CD4-positive, alpha-beta T cell (primary cell): ENCODE results near the gene GFER. TPM values are rescaled to one million over a fixed set of nuclear protein-coding genes. Genes with fewer than 3 reads are reported as not detected.

Experiments used
- ATAC-seq: fragments of 200-7000 bp; cut with Tn5 transposase; one replicate; pipeline ENCODE4 v1.10.0; 2022; ENCODE audit warnings: mild to moderate bottlenecking; ENCODE audit not compliant: poor library complexity
- CTCF ChIA-PET: fragments of 350-600 bp; sonication (Branson Sonifier 250); formaldehyde crosslinking; loops from one replicate; lab custom pipeline; 2021; ENCODE audit warnings: antibody characterized with exemption, inconsistent platforms; lab: Charles Lee
- POLR2A ChIA-PET: fragments of 350-600 bp; sonication (Branson Sonifier 250); formaldehyde crosslinking; loops from one replicate; lab custom pipeline; 2021; ENCODE audit warnings: antibody characterized with exemption, inconsistent platforms; lab: Charles Lee
- DNase-seq, 14 experiments: peaks; one replicate each; pipeline ENCODE4 v3.0.0-alpha.2; 2013 to 2020; ENCODE audit warnings: mixed read lengths in 2 of 14
- H3K27ac ChIP-seq, 2 donors: one replicate each; pipeline versions ENCODE4 v1.5.1 to v1.7.0; 2013; ENCODE audit warnings: low read length in 2 of 2, low read depth in 1 of 2, mild to moderate bottlenecking in 1 of 2
- H3K27me3 ChIP-seq, 2 experiments: 1 replicate in 1 of 2; 2 replicates in 1 of 2; pipeline versions ENCODE4 v1.6.1 to v1.7.0; 2013; ENCODE audit warnings: low read length in 2 of 2, control low read depth in 1 of 2, mild to moderate bottlenecking in 1 of 2, moderate library complexity in 1 of 2; ENCODE audit not compliant: insufficient read depth in 2 of 2, control insufficient read depth in 1 of 2
- H3K36me3 ChIP-seq: one replicate; pipeline ENCODE4 v1.6.1; 2013; ENCODE audit warnings: low read length, control low read depth; ENCODE audit not compliant: insufficient read depth
- H3K4me1 ChIP-seq: one replicate; pipeline ENCODE4 v1.6.1; 2013; ENCODE audit warnings: low read length, control low read depth; ENCODE audit not compliant: insufficient read depth
- H3K4me3 ChIP-seq: one replicate; pipeline ENCODE4 v1.5.1; 2013; ENCODE audit warnings: mild to moderate bottlenecking, low read length, moderate library complexity
- H3K9me3 ChIP-seq, 2 experiments: 1 replicate in 1 of 2; 2 replicates in 1 of 2; pipeline versions ENCODE4 v1.6.1 to v1.7.0; 2013; ENCODE audit warnings: low read length in 2 of 2, mild to moderate bottlenecking in 2 of 2, control low read depth in 1 of 2, moderate library complexity in 1 of 2; ENCODE audit not compliant: control insufficient read depth in 1 of 2, insufficient read depth in 1 of 2
- H3K27ac Mint-ChIP-seq: one replicate; pipeline ENCODE4 v1.8.0; 2020; ENCODE audit warnings: mixed read lengths
- H3K27me3 Mint-ChIP-seq: one replicate; pipeline ENCODE4 v1.8.0; 2021; ENCODE audit warnings: mixed read lengths
- H3K36me3 Mint-ChIP-seq: one replicate; pipeline ENCODE4 v1.8.0; 2021; ENCODE audit warnings: low read depth, mixed read lengths
- H3K4me1 Mint-ChIP-seq: one replicate; pipeline ENCODE4 v1.8.0; 2021; ENCODE audit warnings: low read depth, mixed read lengths
- H3K4me3 Mint-ChIP-seq: one replicate; pipeline ENCODE4 v1.8.0; 2020; ENCODE audit warnings: mild to moderate bottlenecking, mixed read lengths
- H3K9me3 Mint-ChIP-seq: one replicate; pipeline ENCODE4 v1.8.0; 2020; ENCODE audit warnings: mixed read lengths
- CTCF ChIP-seq: fragments of 200-600 bp; IDR thresholded peaks from one replicate; pipeline ENCODE4 v1.8.0; 2022; ENCODE audit warnings: antibody characterized with exemption, mild to moderate bottlenecking
- intact Hi-C, 2 experiments: fragments of 100-400 bp; cut with DNase I in 1 of 2; cut with micrococcal nuclease in 1 of 2; formaldehyde crosslinking; loops; one replicate each; pipeline versions ENCODE4 v1.15.1 to v1.9.0; 2023 to 2025; cut with DNase I, micrococcal nuclease
- polyA plus RNA-seq, 2 donors: library from polyadenylated mRNA; unstranded; fragments of 120-200 nt; gene quantifications; one replicate each; pipeline ENCODE4 v1.2.1, GENCODE V29; 2013
- total RNA-seq, 174 experiments: library from RNA in 2 of 174; stranded (reverse) in 2 of 174; gene quantifications; one replicate each; pipeline ENCODE4 v1.2.3 and lab custom pipeline; 2021 to 2026

The GFER gene
- 10 to 100 TPM; 14.5 TPM for total RNA-seq
- 22.9 TPM for polyA plus RNA-seq (2013, experiment 1 of 2)
- 26.0 TPM for polyA plus RNA-seq (2013, experiment 2 of 2)
- 4.8 to 29.7 (median 17.4) reads per million in 172 experiments for total RNA-seq (lab: John Stamatoyannopoulos, UW)

DNA sequence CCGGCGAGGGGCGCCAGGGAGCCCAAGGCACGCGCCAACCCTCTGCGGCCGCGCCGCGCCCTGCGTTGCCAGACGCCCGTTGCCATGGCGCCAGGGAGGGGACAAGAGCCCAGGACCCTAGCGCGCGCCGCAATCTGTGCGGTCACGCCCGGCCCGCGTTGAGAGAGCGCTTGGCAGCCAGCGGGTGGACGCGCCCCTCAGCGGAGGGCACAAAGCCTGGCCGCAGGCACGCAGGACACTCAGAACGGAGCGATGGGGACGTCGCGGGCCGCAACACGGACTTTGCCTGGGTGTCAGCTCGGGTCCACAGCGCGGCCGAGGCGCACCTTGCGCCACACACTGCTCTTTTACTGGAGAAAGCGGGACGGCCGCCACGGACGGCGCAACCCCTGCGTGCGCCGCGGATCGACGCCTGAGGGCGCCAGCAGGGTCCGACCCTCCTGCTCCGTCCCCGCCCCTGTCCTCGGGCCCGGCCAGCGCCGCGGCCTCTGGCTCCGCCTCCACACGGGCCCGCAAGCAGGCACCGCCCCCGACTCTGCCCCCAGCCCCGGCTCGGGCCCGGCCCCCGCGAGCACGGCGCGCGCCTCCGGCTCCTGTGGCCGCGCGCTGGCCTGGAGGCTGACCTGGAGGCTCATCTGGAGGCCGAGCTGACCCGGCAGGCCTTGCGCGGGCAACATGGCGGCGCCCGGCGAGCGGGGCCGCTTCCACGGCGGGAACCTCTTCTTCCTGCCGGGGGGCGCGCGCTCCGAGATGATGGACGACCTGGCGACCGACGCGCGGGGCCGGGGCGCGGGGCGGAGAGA, at the start of gene GFER:
Gene GFER (plus strand): TSS at position 650 of the 803 bp plus-strand sequence. CDS start 26 bp downstream, at position 676.
- Mint-ChIP-seq H3K9me3 (no peaks in the 10 kb centered on the region), H3K4me3 (peak within 1 kb of the TSS; percentile 87), H3K27me3 (peaks cover 42% of the 10 kb centered on the region), H3K4me1 (peaks cover 23% of the 10 kb centered on the region), H3K27ac (peak within 1 kb of the TSS; percentile 56), H3K36me3 (peaks cover 20% of the 10 kb centered on the region)
- DNase-seq (peak in 10 of 14 experiments; percentile 48 to 87 (median 60)), ATAC-seq (peak; percentile 60)
- H3K27ac ChIP-seq = no peak within 1 kb of the TSS
- ChIA-PET CTCF (interaction anchor here (2.1 kb wide), 1 partner anchor 21 kb away, joined by 8 read pairs; no protein-coding TSS in a partner anchor), POLR2A (interaction anchor here (0.6 to 6.8 kb wide), 11 partner anchors 8 to 172 kb away, joined by 3 to 62 read pairs (median 4); partner anchors contain the start of genes PKD1, RPS2, TBL3 and TRAF7)
- H3K4me1 ChIP-seq = peaks cover 47% of the 10 kb centered on the region
- H3K4me3 ChIP-seq = peak within 1 kb of the TSS; percentile 65
- peak; percentile 14 for TF ChIP-seq CTCF
- H3K36me3 ChIP-seq = peaks cover 12% of the 10 kb centered on the region
- peaks cover 29 to 31% of the 10 kb centered on the region in 2 experiments for H3K27me3 ChIP-seq
- peaks cover 0 to 19% of the 10 kb centered on the region in 2 experiments for H3K9me3 ChIP-seq
- intact Hi-C loops = no loop called here

GRCh38 chr16:1936945-1937479, 47.0 kb upstream of the GFER start:
- Histone ChIP-seq H3K27ac (no peak overlapping the region), H3K36me3 (peaks cover 20% of the 10 kb centered on the region), H3K9me3 (no peaks in the 10 kb centered on the region), H3K4me3 (no peak overlapping the region), H3K4me1 (peaks cover 9% of the 10 kb centered on the region), H3K27me3 (no peaks in the 10 kb centered on the region)
- intact Hi-C loops = no loop called here
- Mint-ChIP-seq H3K27me3 (no peaks in the 10 kb centered on the region), H3K4me3 (no peak overlapping the region), H3K4me1 (no peaks in the 10 kb centered on the region), H3K27ac (no peak overlapping the region), H3K36me3 (peaks cover 6% of the 10 kb centered on the region), H3K9me3 (no peaks in the 10 kb centered on the region)
- ChIA-PET CTCF (no interaction called here), POLR2A (no interaction called here)
- no peak for ATAC-seq
- no peak for DNase-seq
- no peak for TF ChIP-seq CTCF

DNA sequence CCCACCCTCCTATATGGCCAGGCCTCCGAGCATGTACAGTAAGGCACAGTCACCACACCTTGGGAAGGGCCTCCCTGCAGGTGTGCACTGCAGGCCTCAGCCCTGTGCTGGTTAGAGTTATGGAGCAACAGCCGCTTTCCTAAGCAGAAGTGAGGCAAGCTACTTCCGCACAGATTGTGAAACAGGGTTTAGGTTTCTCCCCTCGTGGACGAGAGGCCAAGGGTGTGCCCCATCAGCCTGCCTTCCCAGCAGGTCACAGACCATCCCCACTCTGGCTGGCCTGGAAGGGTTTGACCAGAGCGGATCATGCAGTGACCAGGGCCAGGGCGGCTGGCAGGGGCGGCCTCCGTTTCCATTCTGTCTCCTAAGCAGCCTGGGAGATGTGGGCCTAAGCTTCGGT, 45.7 kb upstream of the GFER start:
- ChIA-PET POLR2A (no interaction called here), CTCF (no interaction called here)
- no peak overlapping the region for H3K4me3 Mint-ChIP-seq
- H3K27me3 Mint-ChIP-seq = no peaks in the 10 kb centered on the region
- H3K4me1 ChIP-seq = peaks cover 20% of the 10 kb centered on the region
- peaks cover 20% of the 10 kb centered on the region for H3K36me3 ChIP-seq
- H3K4me1 Mint-ChIP-seq = peaks cover 5% of the 10 kb centered on the region
- peak in 2 of 14 experiments; percentile 47 to 56 for DNase-seq
- H3K27ac Mint-ChIP-seq = no peak overlapping the region
- no peaks in the 10 kb centered on the region for H3K9me3 ChIP-seq
- no peak overlapping the region for H3K27ac ChIP-seq
- intact Hi-C loops = no loop called here
- no peak overlapping the region for H3K4me3 ChIP-seq
- no peaks in the 10 kb centered on the region for H3K9me3 Mint-ChIP-seq
- no peaks in the 10 kb centered on the region for H3K27me3 ChIP-seq
- ATAC-seq = no peak
- TF ChIP-seq CTCF = no peak
- H3K36me3 Mint-ChIP-seq = peaks cover 11% of the 10 kb centered on the region
